ENCODE measurements around the gene PCNX2. TPM values are rescaled to one million over a fixed set of nuclear protein-coding genes. Genes with fewer than 3 reads are reported as not detected.

PCNX2 gene
- total and polyA plus RNA-seq, 2 donors (not counting 1 experiment from before 2014, with no cell fraction given): 17.6 to 34.7 TPM

DNA sequence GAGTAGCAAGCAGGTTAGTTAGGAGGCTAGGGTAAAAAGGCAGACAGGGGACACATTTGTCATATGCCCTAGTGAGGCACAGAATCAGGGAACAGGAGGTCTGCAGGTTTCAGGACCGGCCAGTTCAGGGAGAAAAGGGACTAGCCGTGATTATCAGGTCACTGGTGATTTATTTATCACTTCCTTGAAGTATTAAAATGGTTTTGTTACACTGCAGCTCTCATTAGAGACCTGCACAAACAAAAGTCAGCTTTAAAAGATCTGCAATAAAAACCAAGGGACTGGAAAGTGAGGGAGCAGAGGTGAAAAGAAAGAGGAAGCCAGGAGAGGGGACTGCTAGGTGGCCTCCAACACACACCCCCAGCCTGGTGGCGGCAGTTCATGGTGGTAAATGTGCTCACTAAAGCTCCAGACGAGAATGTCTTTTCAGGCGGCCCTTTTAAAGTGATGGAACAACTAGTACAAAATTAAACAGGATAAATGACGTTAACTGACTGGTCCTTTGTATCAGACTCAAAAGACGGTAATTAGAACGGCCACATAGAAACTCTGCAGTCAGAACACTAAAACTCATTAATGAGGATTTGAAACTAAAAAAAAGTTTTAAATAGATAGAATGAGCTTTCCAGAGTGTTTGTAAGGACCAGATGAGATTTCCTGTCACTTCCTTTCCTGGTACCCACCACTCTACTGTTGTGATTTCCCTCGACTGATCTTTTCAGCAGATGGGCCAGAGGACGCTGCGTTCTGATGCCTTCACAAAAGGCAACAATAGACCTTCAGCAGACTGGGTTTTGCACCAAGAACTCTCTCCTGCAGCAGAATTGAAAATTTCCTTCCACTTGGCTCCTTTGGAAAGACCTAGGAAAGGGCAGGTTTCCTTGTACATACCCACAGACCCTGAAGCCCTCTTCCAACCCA, 208.3 kb downstream of the PCNX2 start:
- H3K9me3 Mint-ChIP-seq (ENCODE audit: insufficient read depth): no peaks in the 10 kb centered on the region
- no peaks in the 10 kb centered on the region for H3K27me3 ChIP-seq (replicated peaks in 1 of 4; ENCODE audit: control extremely low read depth in 1 of 4, control insufficient read depth in 3 of 4, insufficient read depth in 4 of 4, low read length in 3 of 4)

DNA sequence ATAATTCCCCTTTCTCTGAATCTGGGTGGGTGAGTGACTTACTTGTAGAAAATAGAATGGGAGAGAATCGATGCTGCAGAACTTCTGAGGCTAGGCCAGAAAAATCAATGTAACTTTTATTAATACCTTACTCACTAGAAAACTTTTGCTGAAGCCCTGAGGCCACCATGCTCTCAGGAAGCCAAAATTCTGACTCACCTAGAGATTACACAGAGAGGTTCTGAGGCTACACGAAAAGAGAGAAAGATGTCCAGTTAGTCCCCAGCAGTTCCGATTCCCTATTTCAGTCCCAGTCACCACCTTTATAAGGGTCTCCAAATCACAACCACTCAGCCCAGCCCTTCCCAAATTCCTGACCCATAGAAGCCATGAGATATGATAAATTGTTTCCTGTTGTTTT, 210.0 kb downstream of the PCNX2 start:
- H3K9ac ChIP-seq (ENCODE audit: low read length): no peak overlapping the region
- ChIA-PET CTCF (no interaction called here), POLR2A (no interaction called here)
- no peak for DNase-seq
- 100% methylated on average over 1 of the region's 3 CpGs for WGBS (ENCODE audit: insufficient coverage)
- no peak overlapping the region for H3K27ac Mint-ChIP-seq
- no peak overlapping the region for H3K4me2 ChIP-seq (replicated peaks; ENCODE audit: low read depth, low read length, poor library complexity, severe bottlenecking)
- H3K27me3 Mint-ChIP-seq: no peaks in the 10 kb centered on the region
- no peaks in the 10 kb centered on the region for H3K9me3 Mint-ChIP-seq (ENCODE audit: insufficient read depth)
- H3K36me3 ChIP-seq (replicated peaks in 1 of 2; ENCODE audit: control extremely low read depth in 1 of 2, control insufficient read depth in 1 of 2, extremely low read depth in 1 of 2, insufficient read depth in 2 of 2, low read length in 1 of 2): no peaks in the 10 kb centered on the region
- no peaks in the 10 kb centered on the region for H3K9me3 ChIP-seq (ENCODE audit: control extremely low read depth in 1 of 3, control insufficient read depth in 2 of 3, insufficient read depth in 1 of 3, low read length in 2 of 3)
- intact Hi-C loops (cut with micrococcal nuclease): no loop called here
- no peak overlapping the region for H3K4me3 ChIP-seq (ENCODE audit: control extremely low read depth in 1 of 5, extremely low read depth in 1 of 5, insufficient read depth in 1 of 5, low read depth in 2 of 5, low read length in 4 of 5)
- H2AFZ ChIP-seq (ENCODE audit: insufficient read depth, low read depth, low read length, poor library complexity, severe bottlenecking): no peak overlapping the region
- no peaks in the 10 kb centered on the region for H3K79me2 ChIP-seq (ENCODE audit: control insufficient read depth, insufficient read depth, low read length)
- no peak overlapping the region for H3K4me3 Mint-ChIP-seq
- TF ChIP-seq, protein P1, sequence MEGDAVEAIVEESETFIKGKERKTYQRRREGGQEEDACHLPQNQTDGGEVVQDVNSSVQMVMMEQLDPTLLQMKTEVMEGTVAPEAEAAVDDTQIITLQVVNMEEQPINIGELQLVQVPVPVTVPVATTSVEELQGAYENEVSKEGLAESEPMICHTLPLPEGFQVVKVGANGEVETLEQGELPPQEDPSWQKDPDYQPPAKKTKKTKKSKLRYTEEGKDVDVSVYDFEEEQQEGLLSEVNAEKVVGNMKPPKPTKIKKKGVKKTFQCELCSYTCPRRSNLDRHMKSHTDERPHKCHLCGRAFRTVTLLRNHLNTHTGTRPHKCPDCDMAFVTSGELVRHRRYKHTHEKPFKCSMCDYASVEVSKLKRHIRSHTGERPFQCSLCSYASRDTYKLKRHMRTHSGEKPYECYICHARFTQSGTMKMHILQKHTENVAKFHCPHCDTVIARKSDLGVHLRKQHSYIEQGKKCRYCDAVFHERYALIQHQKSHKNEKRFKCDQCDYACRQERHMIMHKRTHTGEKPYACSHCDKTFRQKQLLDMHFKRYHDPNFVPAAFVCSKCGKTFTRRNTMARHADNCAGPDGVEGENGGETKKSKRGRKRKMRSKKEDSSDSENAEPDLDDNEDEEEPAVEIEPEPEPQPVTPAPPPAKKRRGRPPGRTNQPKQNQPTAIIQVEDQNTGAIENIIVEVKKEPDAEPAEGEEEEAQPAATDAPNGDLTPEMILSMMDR (IDR thresholded peaks at IDR 0.05): no peak
- no peak for TF ChIP-seq EZH2 (IDR thresholded peaks at IDR 0.05; ENCODE audit: borderline replicate concordance, insufficient read depth, low read depth, low read length, poor library complexity, severe bottlenecking)
- ATAC-seq (ENCODE audit: low read depth): no peak
- H3K4me1 ChIP-seq (ENCODE audit: control insufficient read depth in 2 of 2, insufficient read depth in 2 of 2, low read length in 2 of 2): peaks cover 0 to 2% of the 10 kb centered on the region in 2 donors
- H3K27ac ChIP-seq (ENCODE audit: low read length in 2 of 2): no peak overlapping the region
- no peaks in the 10 kb centered on the region for H3K27me3 ChIP-seq (replicated peaks in 1 of 4; ENCODE audit: control extremely low read depth in 1 of 4, control insufficient read depth in 3 of 4, insufficient read depth in 4 of 4, low read length in 3 of 4)
- peaks cover 4% of the 10 kb centered on the region for H3K4me1 Mint-ChIP-seq
- no peaks in the 10 kb centered on the region for H4K20me1 ChIP-seq (ENCODE audit: control insufficient read depth, insufficient read depth, low read length, poor library complexity, severe bottlenecking)

More for the DNA sequence above, 208.3 kb downstream of the PCNX2 start:
- TF ChIP-seq, protein P1 (IDR thresholded peaks at IDR 0.05): no peak
- no peak for TF ChIP-seq EZH2 (IDR thresholded peaks at IDR 0.05; ENCODE audit: borderline replicate concordance, insufficient read depth, low read depth, low read length, poor library complexity, severe bottlenecking)
- Mint-ChIP-seq H3K4me1 (peaks cover 4% of the 10 kb centered on the region), H3K4me3 (no peak overlapping the region), H3K27me3 (no peaks in the 10 kb centered on the region), H3K27ac (no peak overlapping the region)
- intact Hi-C loops (cut with micrococcal nuclease): no loop called here
- H3K4me3 ChIP-seq (ENCODE audit: control extremely low read depth in 1 of 5, extremely low read depth in 1 of 5, insufficient read depth in 1 of 5, low read depth in 2 of 5, low read length in 4 of 5): no peak overlapping the region
- 98% methylated on average over 6 of the region's 11 CpGs for WGBS (ENCODE audit: insufficient coverage)
- ATAC-seq (ENCODE audit: low read depth) (no peak), DNase-seq (no peak)
- no peak overlapping the region for H2AFZ ChIP-seq (ENCODE audit: insufficient read depth, low read depth, low read length, poor library complexity, severe bottlenecking)
- CTCF ChIA-PET: no interaction called here
- POLR2A ChIA-PET: no interaction called here
- H3K9ac ChIP-seq (ENCODE audit: low read length): no peak overlapping the region
- no peaks in the 10 kb centered on the region for H3K9me3 ChIP-seq (ENCODE audit: control extremely low read depth in 1 of 3, control insufficient read depth in 2 of 3, insufficient read depth in 1 of 3, low read length in 2 of 3)
- no peak overlapping the region for H3K27ac ChIP-seq (ENCODE audit: low read length in 2 of 2)
- H4K20me1 ChIP-seq (ENCODE audit: control insufficient read depth, insufficient read depth, low read length, poor library complexity, severe bottlenecking): no peaks in the 10 kb centered on the region
- H3K36me3 ChIP-seq (replicated peaks in 1 of 2; ENCODE audit: control extremely low read depth in 1 of 2, control insufficient read depth in 1 of 2, extremely low read depth in 1 of 2, insufficient read depth in 2 of 2, low read length in 1 of 2): no peaks in the 10 kb centered on the region
- no peaks in the 10 kb centered on the region for H3K79me2 ChIP-seq (ENCODE audit: control insufficient read depth, insufficient read depth, low read length)
- H3K4me1 ChIP-seq (ENCODE audit: control insufficient read depth in 2 of 2, insufficient read depth in 2 of 2, low read length in 2 of 2): peaks cover 0 to 2% of the 10 kb centered on the region in 2 donors
- no peak overlapping the region for H3K4me2 ChIP-seq (replicated peaks; ENCODE audit: low read depth, low read length, poor library complexity, severe bottlenecking)

Measured in B cell (primary cell).